ENCODE data around the gene NPC2.
A peak's percentile ranks its signal among the peaks of the same experiment; 100 is the strongest.

The NPC2 gene

GRCh38 chr14:74508292-74508731, 15.2 kb upstream of the NPC2 start:
- DNase-seq (ENCODE audit: low spot score), result no peak
- in situ Hi-C loops (cut with MboI; ENCODE audit: low pct_unique_long_range_greater_than_20kb, low sequenced_read_pairs, unreplicated experiment), result no loop called here
- TF ChIP-seq CTCF (IDR thresholded peaks at IDR 0.05; ENCODE audit: extremely low read depth, insufficient read depth, missing control alignments), result peak; percentile 22

- DNase-seq (ENCODE audit: low spot score), result no peak
- in situ Hi-C loops (cut with MboI; ENCODE audit: low pct_unique_long_range_greater_than_20kb, low sequenced_read_pairs, unreplicated experiment), result no loop called here
- TF ChIP-seq CTCF (IDR thresholded peaks at IDR 0.05; ENCODE audit: extremely low read depth, insufficient read depth, missing control alignments), result no peak
Observed at GRCh38 chr14:74507840-74508239, 14.7 kb upstream of the NPC2 start.

- no peak for TF ChIP-seq CTCF (IDR thresholded peaks at IDR 0.05; ENCODE audit: extremely low read depth, insufficient read depth, missing control alignments)
- no peak for DNase-seq (ENCODE audit: low spot score)
- in situ Hi-C loops (cut with MboI; ENCODE audit: low pct_unique_long_range_greater_than_20kb, low sequenced_read_pairs, unreplicated experiment), result no loop called here
Observed at GRCh38 chr14:74507085-74507484, 14.0 kb upstream of the NPC2 start.

GRCh38 chr14:74506411-74506851, 13.3 kb upstream of the NPC2 start:
- DNase-seq (ENCODE audit: low spot score), result no peak

GRCh38 chr14:74505831-74506230, 12.7 kb upstream of the NPC2 start:
- in situ Hi-C loops (cut with MboI; ENCODE audit: low pct_unique_long_range_greater_than_20kb, low sequenced_read_pairs, unreplicated experiment), result no loop called here
- no peak for TF ChIP-seq CTCF (IDR thresholded peaks at IDR 0.05; ENCODE audit: extremely low read depth, insufficient read depth, missing control alignments)
- no peak for DNase-seq (ENCODE audit: low spot score)

More at GRCh38 chr14:74506411-74506851, 13.3 kb upstream of the NPC2 start:
- no peak for TF ChIP-seq CTCF (IDR thresholded peaks at IDR 0.05; ENCODE audit: extremely low read depth, insufficient read depth, missing control alignments)
- in situ Hi-C loops (cut with MboI; ENCODE audit: low pct_unique_long_range_greater_than_20kb, low sequenced_read_pairs, unreplicated experiment), result no loop called here

GRCh38 chr14:74504874-74505720, 12.0 kb upstream of the NPC2 start:
- DNase-seq (ENCODE audit: low spot score), result no peak
- in situ Hi-C loops (cut with MboI; ENCODE audit: low pct_unique_long_range_greater_than_20kb, low sequenced_read_pairs, unreplicated experiment), result no loop called here
- no peak for TF ChIP-seq CTCF (IDR thresholded peaks at IDR 0.05; ENCODE audit: extremely low read depth, insufficient read depth, missing control alignments)
